Midbrain (tissue), 1 donor: ENCODE results near the gene SCFD2.
"Not testable (repeated sequence)": the region's sequence is repeated elsewhere in the genome, so short reads cannot be mapped to it uniquely, and the experiment has no call there.

Experiments
- DNase-seq: peaks from one replicate; lab custom pipeline; 2025; lab: John Stamatoyannopoulos, UW

Gene SCFD2

DNA sequence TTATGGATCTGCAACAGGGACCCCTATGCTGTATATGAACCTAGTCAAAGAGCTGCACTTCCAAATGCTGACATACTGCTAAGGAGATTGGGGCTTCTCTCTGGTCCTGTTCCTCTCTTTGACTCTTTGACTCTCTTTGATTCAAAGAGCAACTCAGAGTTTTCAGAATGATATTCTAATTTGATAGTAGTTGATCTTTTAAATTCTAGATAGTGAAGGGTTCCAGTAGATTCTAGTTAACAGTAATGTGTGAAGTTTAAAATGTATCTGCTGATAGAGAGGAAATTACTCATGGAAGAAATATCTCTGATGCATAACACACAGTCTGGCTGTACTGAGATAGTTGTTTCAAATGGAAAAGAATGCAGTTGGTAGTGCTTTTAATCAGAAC lies 264.7 kb downstream of the SCFD2 start:
- no peak for DNase-seq

DNA sequence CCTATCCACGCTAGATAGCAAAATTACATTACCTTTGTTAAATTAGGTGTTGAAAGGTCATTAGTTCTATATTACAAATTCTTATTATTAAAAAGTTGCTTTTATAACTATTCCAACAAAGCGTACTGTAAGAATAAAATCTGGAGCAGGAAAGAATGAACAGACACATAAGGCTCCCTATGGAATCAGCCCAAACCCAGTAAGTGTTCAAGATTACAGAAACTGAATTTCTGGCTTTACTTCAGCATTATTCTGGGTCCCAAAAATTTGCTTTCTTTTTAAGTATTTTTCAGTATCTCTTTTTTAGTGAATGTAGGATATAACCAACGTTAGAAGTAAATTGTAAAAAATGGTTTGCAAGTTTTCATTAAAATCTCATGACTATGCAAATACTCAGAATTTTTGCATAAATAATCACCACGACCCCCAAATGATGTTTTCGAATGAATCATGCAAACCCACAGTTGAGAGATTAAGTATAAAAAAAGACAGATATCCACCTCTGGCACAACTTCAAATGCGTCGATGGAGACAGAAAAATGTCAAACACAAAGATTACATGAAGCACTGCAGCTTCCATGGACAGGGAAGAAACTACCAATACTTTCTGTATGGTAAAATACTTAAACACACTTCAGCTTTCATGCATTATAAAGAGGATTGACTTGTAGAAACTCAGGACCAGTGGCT lies 265.2 kb downstream of the SCFD2 start:
- no peak for DNase-seq

DNA sequence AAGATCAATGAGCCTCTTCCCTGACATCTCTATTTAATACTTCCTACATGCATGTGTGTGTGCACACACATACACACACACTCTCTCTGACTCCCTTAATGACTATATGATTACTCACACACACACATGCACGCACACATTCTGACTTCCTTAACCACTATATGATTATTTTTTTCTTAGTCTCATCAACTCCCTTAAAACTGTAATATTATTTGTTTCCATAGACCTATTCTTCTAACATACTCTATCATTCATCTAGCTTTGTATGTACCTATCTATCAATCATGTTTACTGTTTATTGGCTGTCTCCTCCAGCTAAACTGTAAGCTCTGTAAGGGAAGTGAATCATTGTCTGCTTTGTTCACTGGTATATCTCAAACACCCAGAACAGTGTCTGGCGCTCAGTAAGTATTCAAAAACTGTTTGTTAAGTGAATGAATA lies 267.2 kb downstream of the SCFD2 start:
- DNase-seq, result no peak

DNA sequence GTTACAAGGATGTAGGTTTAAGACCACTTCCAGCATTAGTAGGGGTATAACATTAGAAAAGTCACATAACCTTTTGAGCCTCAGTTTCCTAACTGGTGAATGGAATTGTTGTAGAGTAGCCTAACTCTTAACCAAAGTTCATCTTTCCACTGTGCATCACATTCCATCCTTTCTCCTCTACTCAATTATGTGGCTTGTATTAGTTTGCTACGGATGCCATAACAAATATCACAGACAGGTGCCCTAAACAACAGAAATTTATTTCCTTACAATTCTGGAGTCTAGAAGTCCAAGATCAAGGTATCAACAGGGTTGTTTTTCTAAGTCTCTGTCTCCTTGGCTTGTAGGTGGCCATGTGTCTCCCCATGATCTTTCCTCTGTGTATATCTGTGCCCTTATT lies 271.8 kb downstream of the SCFD2 start:
- no peak for DNase-seq

DNA sequence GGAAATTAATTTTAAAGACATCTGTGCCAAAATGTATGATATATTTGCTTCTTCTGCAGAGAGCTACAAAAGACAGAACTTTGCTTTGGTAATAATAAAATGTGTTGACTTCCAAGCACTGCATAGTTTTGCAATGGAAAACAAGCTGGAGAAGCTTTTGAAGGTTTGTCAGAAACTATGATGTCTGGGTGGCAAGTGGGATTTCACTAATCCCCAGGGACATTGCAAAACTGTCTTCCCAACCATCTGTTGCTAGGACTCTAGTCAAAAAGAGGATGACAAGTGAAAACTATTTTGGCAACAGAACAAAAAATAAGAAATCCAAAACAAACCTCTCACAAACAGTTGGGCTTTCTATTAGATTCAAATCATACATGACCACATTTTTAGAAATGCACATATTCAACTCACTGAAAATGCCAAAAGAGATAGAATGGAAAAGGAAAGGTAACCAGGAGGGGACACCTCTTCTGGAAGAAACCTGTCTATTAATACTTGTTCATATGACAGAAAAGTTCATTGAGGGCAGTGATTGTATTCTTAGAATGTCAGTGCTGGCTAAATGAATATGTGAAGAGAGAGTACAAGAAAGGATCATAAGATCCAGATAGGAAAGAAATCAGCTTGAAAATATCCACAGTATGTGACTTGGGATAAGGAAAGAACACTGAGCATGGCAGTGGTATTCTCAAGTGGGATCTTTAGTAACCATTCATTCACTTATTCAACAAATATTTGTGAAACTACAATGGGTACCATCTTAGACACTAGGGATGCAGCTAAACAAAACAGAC lies 275.7 kb downstream of the SCFD2 start:
- no peak for DNase-seq

DNA sequence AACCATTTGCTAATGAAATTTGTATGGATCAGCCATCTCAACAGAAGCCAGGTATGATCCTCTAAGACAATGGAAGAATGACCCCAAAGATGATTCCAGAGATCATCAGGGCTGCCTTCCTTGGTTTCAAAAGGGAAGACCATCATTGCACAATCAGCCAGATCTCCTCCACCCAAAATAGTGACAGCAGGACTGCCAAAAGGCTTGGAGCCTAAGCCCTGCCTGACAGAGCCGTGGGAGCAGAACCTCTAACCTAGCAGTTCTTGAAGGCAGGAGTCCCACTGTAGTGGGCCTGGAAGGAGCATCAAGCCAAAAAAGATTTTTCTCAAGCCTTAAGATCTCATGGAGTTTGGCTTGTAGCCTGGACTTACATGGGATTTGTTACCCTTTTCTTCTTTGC lies 277.7 kb downstream of the SCFD2 start:
- DNase-seq, result no peak

DNA sequence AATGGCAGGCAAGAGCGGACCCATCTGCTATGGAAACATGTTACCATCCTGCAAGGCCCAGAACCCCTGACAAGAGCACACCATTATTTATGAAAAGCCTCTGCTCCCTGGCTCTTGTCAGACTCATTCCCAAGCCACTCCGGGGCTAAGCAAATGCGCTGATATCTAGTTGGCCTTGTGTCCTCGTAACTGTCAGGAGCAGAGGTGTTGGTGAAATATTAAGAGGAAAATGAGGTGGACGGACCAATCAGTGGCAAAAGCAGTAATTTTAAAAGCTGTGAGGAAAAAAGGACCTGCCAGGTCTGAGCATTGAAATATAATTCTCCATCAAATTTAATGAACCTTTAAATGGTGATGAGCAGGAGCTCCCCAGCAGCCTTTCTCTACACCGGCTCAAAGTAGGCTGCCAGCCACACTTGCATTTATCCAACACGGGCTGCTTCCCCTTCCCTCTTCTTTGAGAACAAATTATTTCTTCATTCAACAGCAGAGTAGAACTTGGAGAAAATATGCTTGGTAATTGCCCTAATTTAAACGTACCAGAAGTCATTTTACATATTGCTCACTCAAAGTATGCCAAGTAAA lies 289.4 kb downstream of the SCFD2 start:
- DNase-seq, result no peak

DNA sequence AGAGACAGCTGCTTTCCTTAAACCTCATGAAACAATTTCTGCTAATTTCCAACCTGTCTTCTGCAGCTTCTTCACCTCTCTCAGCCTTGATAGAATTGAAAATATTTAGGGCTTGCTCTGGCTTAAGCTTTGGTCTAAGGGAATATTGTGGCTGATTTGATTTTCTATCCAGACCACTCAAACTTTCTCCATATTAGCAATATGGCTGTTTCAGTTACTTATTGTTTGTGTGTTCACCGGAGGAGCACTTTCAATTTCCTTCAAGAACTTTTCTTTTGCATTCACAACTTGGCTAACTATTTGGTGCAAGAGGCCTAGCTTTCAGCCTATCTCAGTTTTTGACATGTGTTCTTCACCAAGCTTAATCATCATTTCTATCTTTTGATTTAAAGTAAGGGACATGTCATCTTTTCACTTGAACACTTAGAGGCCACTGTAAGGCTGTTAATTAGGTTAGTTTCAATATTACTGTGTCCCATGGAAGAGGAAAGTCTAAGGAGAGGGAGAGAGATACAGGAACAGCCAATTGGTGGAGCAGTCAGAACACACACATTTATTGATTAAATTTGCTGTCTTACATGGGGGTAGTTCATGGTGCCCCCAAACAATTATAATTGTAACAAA lies 290.6 kb downstream of the SCFD2 start:
- DNase-seq, result no peak

DNA sequence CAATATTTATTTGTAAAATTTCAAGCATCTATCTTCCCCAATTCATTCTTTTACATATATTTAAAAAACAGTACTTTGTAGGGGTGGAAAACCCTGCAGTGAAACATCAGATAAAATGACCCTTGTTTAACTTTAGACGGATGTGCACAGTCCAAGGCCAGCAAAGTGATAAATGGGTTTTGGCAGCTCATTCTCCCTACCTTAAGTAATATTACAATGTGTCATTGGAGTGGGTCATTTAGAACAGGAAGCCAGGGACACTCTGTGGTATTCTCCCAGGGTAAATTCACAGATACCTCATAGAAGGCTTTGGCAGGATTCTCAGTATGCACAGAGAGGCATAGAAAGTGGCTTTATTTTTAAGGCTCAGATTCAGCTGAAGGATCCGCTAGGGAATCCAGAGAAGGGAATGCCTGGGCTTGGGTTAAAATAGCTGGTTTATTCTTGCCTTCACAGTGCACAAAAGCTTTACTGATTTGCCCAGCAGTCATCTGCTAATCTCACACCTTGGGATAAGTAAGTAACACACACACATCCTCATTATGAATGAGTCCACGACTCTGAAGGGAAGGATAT lies 297.0 kb downstream of the SCFD2 start:
- DNase-seq, result no peak

DNA sequence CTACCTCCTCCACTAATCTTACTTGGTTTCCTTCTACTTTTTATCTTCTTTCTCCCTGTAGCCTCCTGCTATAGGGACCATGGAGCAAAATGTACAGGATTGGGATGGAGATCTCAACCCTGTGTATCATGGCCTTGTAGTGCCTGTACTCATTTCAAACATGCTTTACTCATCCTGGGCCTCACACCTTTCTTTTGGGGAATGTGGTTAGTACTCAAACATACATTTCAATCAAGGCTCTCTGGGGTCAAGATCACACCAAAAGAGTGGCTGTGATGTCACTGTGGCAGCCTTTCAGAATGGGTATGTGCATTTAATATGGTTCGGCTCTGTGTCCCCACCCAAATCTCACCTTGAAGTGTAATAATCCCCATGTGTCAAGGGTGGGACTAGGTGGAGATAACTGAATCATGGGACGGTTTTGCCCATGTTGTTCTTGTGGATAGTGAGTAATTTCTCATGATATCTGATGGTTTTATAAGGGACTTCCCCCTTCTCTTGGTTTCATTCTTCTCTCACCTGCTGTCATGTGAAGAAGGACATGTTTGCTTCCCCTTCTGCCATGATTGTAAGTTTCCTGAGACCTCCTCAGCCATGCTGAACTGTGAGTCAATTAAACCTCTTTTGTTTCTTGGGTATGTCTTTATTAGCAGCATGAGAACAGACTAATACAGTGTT lies 298.6 kb downstream of the SCFD2 start:
- no peak for DNase-seq

DNA sequence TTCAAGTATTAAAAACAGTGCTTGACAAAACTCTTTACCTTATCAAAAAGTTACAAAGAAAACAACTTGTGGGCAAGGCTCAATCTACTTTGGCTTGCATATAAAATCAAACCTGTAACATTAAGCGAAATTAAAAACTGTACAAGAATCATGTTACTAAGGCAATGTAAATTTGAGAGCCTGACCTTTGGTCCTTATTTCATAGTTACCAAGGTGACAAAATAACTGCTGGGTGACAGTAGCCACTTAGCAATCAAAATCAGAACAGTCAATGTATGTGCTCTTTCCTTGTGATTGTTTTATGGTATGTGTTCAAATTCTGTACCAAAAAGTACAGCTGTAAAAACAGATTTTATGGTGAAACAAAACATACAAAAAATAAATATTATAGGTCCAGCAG lies 299.7 kb downstream of the SCFD2 start:
- DNase-seq, result no peak

DNA sequence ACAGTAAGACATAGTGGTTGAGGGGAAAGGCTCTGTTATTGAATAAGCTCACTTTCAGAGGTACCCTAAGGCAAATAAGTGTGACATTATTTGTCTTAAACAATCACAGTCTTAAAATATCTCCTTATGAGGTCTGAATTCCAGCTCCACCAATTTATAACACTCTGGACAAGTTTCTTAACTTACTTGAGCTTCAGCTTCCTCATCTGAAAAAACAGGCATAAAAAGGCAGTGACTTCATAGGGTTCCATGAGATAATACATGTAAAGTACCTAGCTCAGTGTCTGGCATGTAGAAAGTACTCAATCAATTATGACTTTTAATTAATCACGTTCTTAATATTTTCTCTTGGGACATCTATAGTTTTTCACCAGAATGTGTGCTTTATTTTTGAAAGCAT lies 301.3 kb downstream of the SCFD2 start:
- no peak for DNase-seq

DNA sequence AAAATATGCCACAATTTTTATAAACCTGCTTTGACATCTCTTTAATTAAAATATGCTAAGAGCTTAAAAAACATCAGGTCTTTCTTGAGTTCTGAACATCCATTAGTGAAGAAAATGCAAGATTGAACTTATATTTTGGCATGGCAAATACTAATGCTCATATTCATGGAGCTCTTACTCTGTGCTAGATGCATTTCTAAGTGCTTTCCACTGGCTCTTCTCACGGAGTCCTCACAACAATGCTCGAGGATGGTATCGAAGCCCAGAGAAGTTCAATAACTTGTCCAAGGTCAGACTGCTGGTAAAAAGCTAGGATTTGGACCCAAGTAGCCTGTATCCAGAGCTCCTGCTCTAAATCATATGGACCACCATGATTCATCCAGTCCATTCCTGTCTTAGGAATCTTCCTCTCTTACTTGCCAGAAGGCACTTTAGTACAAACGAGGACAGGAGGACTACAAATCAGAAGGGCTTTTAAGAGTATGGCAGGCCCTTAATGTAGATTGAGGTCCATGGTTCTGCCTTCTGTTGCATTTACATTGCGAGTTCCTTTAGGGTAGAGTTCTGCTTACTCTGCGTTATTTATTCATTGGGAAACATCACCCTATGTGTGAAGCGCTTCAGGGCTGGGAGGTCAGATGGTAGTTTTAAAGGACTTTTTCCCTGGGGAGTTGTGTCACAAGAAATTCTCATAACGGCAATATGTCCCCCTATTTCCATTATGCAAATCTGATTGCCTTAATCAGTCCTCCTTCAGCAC lies 304.6 kb downstream of the SCFD2 start:
- DNase-seq, result no peak

DNA sequence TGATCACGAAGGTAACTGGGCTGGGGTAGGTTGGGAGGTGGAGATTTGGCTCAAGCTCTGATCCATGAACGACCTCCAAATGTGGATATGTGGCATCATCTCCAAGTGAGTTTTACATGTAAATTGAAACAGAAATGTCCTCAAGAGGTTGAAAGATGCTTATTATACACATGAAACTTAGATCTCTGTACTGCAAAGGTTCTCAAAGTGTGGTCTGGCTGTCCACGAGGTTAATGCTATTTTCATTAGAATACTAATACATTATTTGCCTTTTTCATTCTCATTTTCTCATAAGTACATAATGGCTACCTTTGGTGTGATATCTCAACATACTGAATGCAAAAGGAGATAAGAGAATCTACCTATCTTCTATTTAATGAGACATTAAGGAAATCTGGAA lies 305.6 kb downstream of the SCFD2 start:
- DNase-seq, result no peak

DNA sequence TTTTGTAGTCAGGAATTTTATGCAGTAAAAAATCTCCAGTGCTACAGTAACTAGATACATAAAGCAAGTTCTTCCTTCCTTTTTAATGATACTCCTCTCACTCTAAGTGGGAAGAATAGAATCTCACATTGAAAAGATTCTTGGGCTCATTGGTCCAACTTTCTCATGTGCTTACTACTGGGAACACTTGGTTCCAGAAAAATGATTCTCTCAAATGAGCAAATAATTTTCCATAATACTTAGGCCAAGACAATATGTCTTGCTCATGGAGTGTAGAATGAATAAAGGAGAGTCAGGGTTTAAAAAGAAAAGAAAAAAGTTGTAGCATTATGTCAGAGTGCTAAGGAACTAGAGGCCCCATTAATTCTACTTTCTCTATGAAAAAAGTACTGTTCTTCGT lies 306.0 kb downstream of the SCFD2 start:
- DNase-seq, result no peak

DNA sequence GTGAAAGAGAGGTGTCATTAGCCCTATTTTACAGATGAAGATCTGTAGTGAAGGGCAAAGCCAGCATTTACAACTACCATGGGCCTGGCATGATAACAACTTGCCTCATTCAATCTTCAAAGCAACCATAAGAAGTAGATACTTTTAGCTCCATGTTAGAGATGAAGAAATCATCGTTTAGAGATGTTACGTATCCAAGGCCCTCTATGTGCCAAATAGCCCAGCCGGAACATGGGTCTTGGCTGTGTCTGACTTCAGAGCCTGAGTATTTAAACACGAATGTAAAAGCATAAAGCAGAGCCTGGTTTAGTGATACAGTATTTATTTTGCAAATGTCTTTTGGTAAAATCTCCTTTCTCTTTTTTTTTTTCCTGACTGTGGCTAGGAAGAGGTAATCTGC lies 306.6 kb downstream of the SCFD2 start:
- DNase-seq, result no peak

DNA sequence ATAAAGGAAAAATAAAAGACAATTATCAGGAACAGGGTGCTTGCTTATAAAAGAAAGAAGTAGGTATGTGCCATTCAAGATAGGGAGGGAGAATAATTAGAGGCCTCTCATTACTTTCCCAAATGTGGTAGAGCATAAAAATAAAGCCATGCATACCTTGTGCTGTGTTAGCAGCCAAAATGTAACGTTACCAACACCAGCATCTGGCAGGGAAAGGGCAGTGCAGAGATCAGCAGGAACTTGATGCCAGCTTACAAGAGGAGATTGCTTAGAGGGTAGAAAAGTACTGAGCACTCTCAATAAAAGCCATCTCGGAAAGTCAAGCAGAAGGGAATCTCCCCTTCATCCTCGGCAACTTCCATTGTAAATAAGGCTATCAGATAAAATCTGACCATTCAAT lies 308.2 kb downstream of the SCFD2 start:
- no peak for DNase-seq

DNA sequence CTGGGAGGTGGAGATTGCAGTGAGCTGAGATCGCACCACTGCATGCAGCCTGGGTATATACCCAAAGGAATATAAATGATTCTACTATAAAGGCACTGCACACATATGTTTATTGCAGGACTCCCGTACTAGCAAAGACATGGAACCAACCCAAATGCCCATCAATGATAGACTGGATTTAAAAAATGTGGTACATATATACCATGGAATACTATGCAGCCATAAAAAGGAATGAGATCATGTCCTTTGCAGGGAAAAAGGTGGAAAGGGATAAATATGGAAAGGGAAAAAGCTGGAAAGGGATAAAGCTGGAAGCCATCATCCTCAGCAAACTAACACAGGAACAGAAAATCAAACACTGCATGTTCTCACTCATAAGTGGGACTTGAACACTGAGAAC lies 308.8 kb downstream of the SCFD2 start:
- not testable (repeated sequence) for DNase-seq

DNA sequence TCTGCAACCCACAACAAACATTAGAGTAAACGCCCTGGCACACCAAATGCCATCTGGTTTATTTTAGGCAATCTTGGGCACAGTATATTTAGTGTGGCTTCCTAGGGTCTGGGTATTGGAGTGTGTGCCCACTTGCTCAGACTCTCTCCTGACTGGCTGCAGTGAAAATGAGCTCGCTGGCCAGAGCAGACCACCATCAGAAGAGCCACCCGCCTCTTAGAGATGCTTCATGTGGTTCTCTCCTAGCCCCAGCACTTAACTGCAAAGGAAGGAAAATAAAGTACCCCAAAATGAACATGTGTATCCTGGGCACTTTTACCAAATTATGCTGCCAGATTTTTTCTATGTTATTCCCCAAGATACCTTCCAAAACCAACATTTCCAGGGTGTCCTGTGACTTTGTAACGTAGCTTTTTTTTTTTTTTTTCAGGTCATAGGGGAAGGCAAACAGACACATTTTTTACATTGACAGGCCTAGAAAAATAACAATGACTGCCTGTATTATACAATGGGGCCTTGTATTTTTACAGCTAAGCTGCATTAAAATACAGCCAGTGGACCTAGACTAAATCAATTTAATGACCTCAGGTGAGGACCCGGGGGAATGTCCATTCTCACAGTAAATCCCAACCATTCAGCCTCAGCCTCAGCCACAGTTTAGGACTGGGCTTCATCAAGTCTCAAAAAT lies 310.0 kb downstream of the SCFD2 start:
- no peak for DNase-seq

DNA sequence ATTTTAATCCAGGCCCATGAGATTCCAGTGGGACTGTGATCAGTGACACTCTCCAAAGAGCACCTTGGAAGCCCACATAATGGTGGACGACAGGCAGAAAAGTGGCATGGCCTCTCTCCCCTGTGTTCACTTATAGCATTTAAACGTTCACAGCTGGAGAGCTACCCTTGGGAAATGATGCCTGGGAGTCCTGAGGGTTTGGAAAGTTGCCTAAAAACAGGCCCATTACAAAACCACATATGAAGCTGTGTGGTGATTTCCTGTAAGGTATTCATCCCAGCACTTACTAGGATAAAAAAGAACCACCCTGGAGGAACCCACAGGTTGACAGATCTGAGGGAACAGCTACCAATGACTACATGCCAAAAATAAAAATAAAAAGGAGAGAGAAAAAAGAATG lies 310.6 kb downstream of the SCFD2 start:
- DNase-seq, result no peak

DNA sequence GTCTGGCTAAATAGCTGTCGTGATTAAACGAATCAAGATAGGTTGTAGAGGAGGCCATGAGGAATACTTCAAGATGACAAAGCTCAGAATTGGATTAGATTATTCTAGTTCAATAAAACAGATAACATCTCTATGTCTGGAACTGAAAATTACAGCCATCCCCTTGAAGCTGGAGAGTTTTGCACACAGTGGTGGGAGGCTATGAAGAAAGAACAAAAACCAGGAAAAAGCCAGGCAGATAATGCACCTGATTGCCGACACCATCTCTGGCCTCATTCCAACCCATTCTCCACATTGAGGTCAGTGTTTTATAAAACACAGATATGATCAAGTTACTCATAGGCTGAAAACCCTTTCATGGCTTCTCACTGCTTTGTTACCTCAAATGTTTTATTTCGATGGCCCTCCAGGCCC lies 315.5 kb downstream of the SCFD2 start:
- no peak for DNase-seq
